ENCODE data around the gene CFAP20. TPM values are rescaled to one million over a fixed set of nuclear protein-coding genes. Genes with fewer than 3 reads are reported as not detected.

Gene CFAP20
- total and polyA plus RNA-seq, 2 experiments from 2014 or later, result 71.6 to 74.6 TPM

DNA sequence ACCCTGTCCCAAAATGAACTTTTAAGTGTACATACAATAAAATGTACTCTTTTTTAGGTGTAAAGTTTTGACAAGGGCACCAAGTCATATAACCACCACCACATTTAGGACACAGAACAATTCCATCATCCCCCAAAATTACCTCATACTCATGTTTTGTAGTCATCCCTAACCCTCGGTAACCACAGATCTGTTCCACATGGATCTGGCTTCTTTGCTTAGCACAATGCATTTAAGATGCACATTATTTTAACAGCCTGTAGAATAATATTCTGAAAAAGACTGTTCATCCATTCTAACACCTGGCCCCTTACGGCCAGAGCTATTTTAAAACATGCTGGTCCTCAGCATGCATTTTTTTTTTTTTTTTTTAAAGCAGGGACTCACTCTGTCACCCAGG, 25.2 kb upstream of the CFAP20 start:
- no peaks in the 10 kb centered on the region for H3K4me1 ChIP-seq (ENCODE audit: insufficient read depth)
- WGBS (ENCODE audit: low lambda C conversion rate, missing lambda C conversion rate), result 94% methylated on average over 2 of the region's 2 CpGs

DNA sequence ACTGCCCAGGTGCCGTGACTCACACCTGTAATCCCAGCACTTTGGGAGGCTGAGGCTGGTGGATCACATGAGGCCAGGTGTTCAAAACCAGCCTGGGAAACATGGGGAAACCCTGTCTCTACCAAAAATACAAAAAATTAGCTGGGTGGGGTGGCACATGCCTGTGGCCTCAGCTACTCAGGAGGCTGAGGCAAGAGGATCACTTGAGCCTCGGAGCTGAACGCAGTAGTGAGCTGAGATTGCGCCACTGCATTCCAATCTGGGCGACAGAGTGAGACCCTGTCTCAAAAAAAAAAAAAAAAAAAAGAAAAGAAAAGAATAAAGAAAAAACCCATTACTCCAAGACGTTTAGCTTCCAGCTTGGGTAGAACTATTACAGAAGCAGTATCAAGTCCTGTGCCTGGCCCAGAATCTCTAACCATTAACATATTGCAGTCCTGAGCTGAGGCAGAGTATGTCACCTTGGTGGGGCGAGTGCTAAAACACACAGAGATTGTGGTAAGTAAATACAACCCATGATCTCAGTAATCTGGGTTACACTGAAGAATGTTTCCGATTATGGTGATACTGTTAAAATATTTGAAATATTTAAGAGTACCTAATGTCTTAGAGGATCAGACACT, 23.2 kb upstream of the CFAP20 start:
- no peaks in the 10 kb centered on the region for H3K79me2 ChIP-seq
- H4K20me1 ChIP-seq (ENCODE audit: insufficient read depth, poor library complexity, severe bottlenecking), result no peaks in the 10 kb centered on the region
- no peak overlapping the region for H2AFZ ChIP-seq
- H3K36me3 ChIP-seq (replicated peaks; ENCODE audit: insufficient read depth, low read depth), result no peaks in the 10 kb centered on the region
- H3K27me3 ChIP-seq, result no peaks in the 10 kb centered on the region
- WGBS (ENCODE audit: low lambda C conversion rate, missing lambda C conversion rate), result 69% methylated on average over 8 of the region's 8 CpGs
- H3K4me1 ChIP-seq (ENCODE audit: insufficient read depth), result no peaks in the 10 kb centered on the region
- H3K27ac ChIP-seq, result no peak overlapping the region
- H3K4me3 ChIP-seq, result no peak overlapping the region
- DNase-seq (ENCODE audit: low spot score), result no peak
- H3K4me2 ChIP-seq, result no peak overlapping the region
- H3K9me2 ChIP-seq (replicated peaks; ENCODE audit: insufficient read depth), result no peaks in the 10 kb centered on the region
- no peak for TF ChIP-seq EZH2 (IDR thresholded peaks at IDR 0.05; ENCODE audit: borderline replicate concordance)
- TF ChIP-seq, protein P1, sequence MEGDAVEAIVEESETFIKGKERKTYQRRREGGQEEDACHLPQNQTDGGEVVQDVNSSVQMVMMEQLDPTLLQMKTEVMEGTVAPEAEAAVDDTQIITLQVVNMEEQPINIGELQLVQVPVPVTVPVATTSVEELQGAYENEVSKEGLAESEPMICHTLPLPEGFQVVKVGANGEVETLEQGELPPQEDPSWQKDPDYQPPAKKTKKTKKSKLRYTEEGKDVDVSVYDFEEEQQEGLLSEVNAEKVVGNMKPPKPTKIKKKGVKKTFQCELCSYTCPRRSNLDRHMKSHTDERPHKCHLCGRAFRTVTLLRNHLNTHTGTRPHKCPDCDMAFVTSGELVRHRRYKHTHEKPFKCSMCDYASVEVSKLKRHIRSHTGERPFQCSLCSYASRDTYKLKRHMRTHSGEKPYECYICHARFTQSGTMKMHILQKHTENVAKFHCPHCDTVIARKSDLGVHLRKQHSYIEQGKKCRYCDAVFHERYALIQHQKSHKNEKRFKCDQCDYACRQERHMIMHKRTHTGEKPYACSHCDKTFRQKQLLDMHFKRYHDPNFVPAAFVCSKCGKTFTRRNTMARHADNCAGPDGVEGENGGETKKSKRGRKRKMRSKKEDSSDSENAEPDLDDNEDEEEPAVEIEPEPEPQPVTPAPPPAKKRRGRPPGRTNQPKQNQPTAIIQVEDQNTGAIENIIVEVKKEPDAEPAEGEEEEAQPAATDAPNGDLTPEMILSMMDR (IDR thresholded peaks at IDR 0.05; ENCODE audit: poor library complexity), result no peak
- TF ChIP-seq EZH2phosphoT487 (IDR thresholded peaks at IDR 0.05; ENCODE audit: low read depth, severe bottlenecking, unreplicated experiment), result no peak
- H3K9me3 ChIP-seq (ENCODE audit: low read depth), result no peaks in the 10 kb centered on the region

More for the DNA sequence above, 25.2 kb upstream of the CFAP20 start:
- H3K27me3 ChIP-seq, result no peaks in the 10 kb centered on the region
- TF ChIP-seq, protein P1 (IDR thresholded peaks at IDR 0.05; ENCODE audit: poor library complexity), result no peak
- no peak for TF ChIP-seq EZH2 (IDR thresholded peaks at IDR 0.05; ENCODE audit: borderline replicate concordance)
- TF ChIP-seq EZH2phosphoT487 (IDR thresholded peaks at IDR 0.05; ENCODE audit: low read depth, severe bottlenecking, unreplicated experiment), result no peak
- H3K9me2 ChIP-seq (replicated peaks; ENCODE audit: insufficient read depth), result no peaks in the 10 kb centered on the region
- no peaks in the 10 kb centered on the region for H3K36me3 ChIP-seq (replicated peaks; ENCODE audit: insufficient read depth, low read depth)
- no peaks in the 10 kb centered on the region for H3K9me3 ChIP-seq (ENCODE audit: low read depth)
- H3K4me3 ChIP-seq, result no peak overlapping the region
- DNase-seq (ENCODE audit: low spot score), result no peak
- H3K79me2 ChIP-seq, result no peaks in the 10 kb centered on the region
- no peak overlapping the region for H2AFZ ChIP-seq
- no peak overlapping the region for H3K4me2 ChIP-seq
- no peaks in the 10 kb centered on the region for H4K20me1 ChIP-seq (ENCODE audit: insufficient read depth, poor library complexity, severe bottlenecking)
- no peak overlapping the region for H3K27ac ChIP-seq

DNA sequence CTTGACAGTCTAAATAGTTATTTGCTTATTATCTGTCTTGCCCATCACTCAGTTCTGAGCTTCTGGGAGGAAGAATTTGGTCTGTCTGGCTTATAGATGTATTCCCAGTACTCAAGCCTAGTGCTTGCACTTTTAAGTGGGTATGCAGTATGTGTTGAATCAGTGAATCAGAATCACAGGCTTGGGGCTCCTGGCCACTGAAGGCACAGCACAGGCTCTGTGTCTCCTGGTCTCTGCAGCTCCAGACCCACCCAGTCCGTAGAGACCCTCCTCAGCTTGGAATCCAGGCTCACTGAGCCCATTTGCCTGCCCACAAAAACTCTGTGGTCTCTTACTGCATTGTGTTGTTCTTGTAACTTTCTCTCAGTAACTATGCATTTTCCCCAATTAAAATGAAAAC, 19.3 kb upstream of the CFAP20 start:
- no peak for TF ChIP-seq EZH2phosphoT487 (IDR thresholded peaks at IDR 0.05; ENCODE audit: low read depth, severe bottlenecking, unreplicated experiment)
- TF ChIP-seq EZH2 (IDR thresholded peaks at IDR 0.05; ENCODE audit: borderline replicate concordance), result no peak
- TF ChIP-seq, protein P1 (IDR thresholded peaks at IDR 0.05; ENCODE audit: poor library complexity), result no peak
- H3K9me3 ChIP-seq (ENCODE audit: low read depth), result no peaks in the 10 kb centered on the region
- no peaks in the 10 kb centered on the region for H4K20me1 ChIP-seq (ENCODE audit: insufficient read depth, poor library complexity, severe bottlenecking)
- 64% methylated on average over 1 of the region's 1 CpG for WGBS (ENCODE audit: low lambda C conversion rate, missing lambda C conversion rate)
- H3K9me2 ChIP-seq (replicated peaks; ENCODE audit: insufficient read depth), result no peaks in the 10 kb centered on the region
- no peak overlapping the region for H3K4me2 ChIP-seq
- no peaks in the 10 kb centered on the region for H3K27me3 ChIP-seq
- no peak overlapping the region for H3K4me3 ChIP-seq
- no peak overlapping the region for H2AFZ ChIP-seq
- H3K4me1 ChIP-seq (ENCODE audit: insufficient read depth), result no peaks in the 10 kb centered on the region
- no peak overlapping the region for H3K27ac ChIP-seq
- no peaks in the 10 kb centered on the region for H3K36me3 ChIP-seq (replicated peaks; ENCODE audit: insufficient read depth, low read depth)
- DNase-seq (ENCODE audit: low spot score), result no peak
- no peaks in the 10 kb centered on the region for H3K79me2 ChIP-seq
